Tibial artery (tissue), 4 donors: Measurements from ENCODE around the gene CTNNA3.

Experiments used
- DNase-seq, 2 donors: peaks; one replicate each; pipeline ENCODE4 v3.0.0-alpha.2; 2019
- H3K27ac ChIP-seq, 2 donors: fragments of 200-600 bp; sonication (generic) in 1 of 2; 1 replicate in 1 of 2; 2 replicates in 1 of 2; pipeline ENCODE4 v1.5.1; 2018 to 2019; ENCODE audit warnings: mild to moderate bottlenecking in 1 of 2
- H3K27me3 ChIP-seq, 2 donors: fragments of 200-600 bp; sonication (generic) in 1 of 2; one replicate each; pipeline versions ENCODE4 v1.5.1 to v1.6.0; 2016 to 2019
- H3K36me3 ChIP-seq, 3 donors: fragments of 200-600 bp; sonication (generic) in 2 of 3; one replicate each; pipeline ENCODE4 v1.5.1; 2016 to 2019; ENCODE audit warnings: mild to moderate bottlenecking in 2 of 3
- H3K4me1 ChIP-seq, 4 donors: fragments of 200-600 bp; sonication (generic) in 2 of 4; 1 replicate in 3 of 4; 2 replicates in 1 of 4; pipeline ENCODE4 v1.5.1; 2016 to 2019
- H3K4me3 ChIP-seq, 2 donors: fragments of 200-600 bp; sonication (generic) in 1 of 2; 1 replicate in 1 of 2; 2 replicates in 1 of 2; pipeline ENCODE4 v1.5.1; 2018 to 2019; ENCODE audit warnings: mild to moderate bottlenecking in 2 of 2
- H3K9me3 ChIP-seq, 3 donors: fragments of 200-600 bp; sonication (generic) in 1 of 3; one replicate each; pipeline ENCODE4 v1.5.1; 2016 to 2019
- CTCF ChIP-seq, 2 experiments: fragments of 200-600 bp in 1 of 2; fragments of 450-650 bp in 1 of 2; IDR thresholded peaks; one replicate each; pipeline ENCODE4 v1.5.1; 2017 to 2019; ENCODE audit warnings: antibody characterized with exemption in 2 of 2, mild to moderate bottlenecking in 1 of 2, moderate library complexity in 1 of 2
- intact Hi-C: fragments of 100-400 bp; cut with DNase I; formaldehyde crosslinking; loops from one replicate; pipeline ENCODE4 v1.15.0; 2023; ENCODE audit warnings: low total_unique reads

Gene CTNNA3

GRCh38 chr10:66521506-66521905 is 1174.5 kb downstream of the CTNNA3 start:
- intact Hi-C loops = no loop called here
- Histone ChIP-seq H3K4me3 (no peak overlapping the region), H3K27ac (no peak overlapping the region), H3K27me3 (no peaks in the 10 kb centered on the region), H3K9me3 (no peaks in the 10 kb centered on the region), H3K36me3 (no peaks in the 10 kb centered on the region), H3K4me1 (no peaks in the 10 kb centered on the region)
- no peak for TF ChIP-seq CTCF (IDR thresholded peaks at IDR 0.05)
- DNase-seq = no peak

GRCh38 chr10:66519616-66520015 is 1176.4 kb downstream of the CTNNA3 start:
- no peaks in the 10 kb centered on the region for H3K4me1 ChIP-seq
- H3K36me3 ChIP-seq = no peaks in the 10 kb centered on the region
- no peak overlapping the region for H3K4me3 ChIP-seq
- TF ChIP-seq CTCF (IDR thresholded peaks at IDR 0.05) = no peak
- H3K27me3 ChIP-seq = no peaks in the 10 kb centered on the region
- intact Hi-C loops = no loop called here
- H3K27ac ChIP-seq = no peak overlapping the region
- H3K9me3 ChIP-seq = no peaks in the 10 kb centered on the region
- DNase-seq = no peak

- Histone ChIP-seq H3K9me3 (no peaks in the 10 kb centered on the region), H3K27ac (no peak overlapping the region), H3K4me3 (no peak overlapping the region), H3K36me3 (no peaks in the 10 kb centered on the region), H3K27me3 (no peaks in the 10 kb centered on the region), H3K4me1 (no peaks in the 10 kb centered on the region)
- TF ChIP-seq CTCF (IDR thresholded peaks at IDR 0.05) = no peak
- intact Hi-C loops = no loop called here
- no peak for DNase-seq
These were observed 1181.3 kb downstream of the CTNNA3 start for GRCh38 chr10:66514666-66515065.

GRCh38 chr10:66513504-66513903 is 1182.5 kb downstream of the CTNNA3 start:
- intact Hi-C loops = no loop called here
- Histone ChIP-seq H3K4me1 (no peaks in the 10 kb centered on the region), H3K27ac (no peak overlapping the region), H3K9me3 (no peaks in the 10 kb centered on the region), H3K4me3 (no peak overlapping the region), H3K27me3 (no peaks in the 10 kb centered on the region), H3K36me3 (no peaks in the 10 kb centered on the region)
- no peak for DNase-seq
- TF ChIP-seq CTCF (IDR thresholded peaks at IDR 0.05) = no peak

- H3K4me3 ChIP-seq = no peak overlapping the region
- H3K9me3 ChIP-seq = no peaks in the 10 kb centered on the region
- H3K27me3 ChIP-seq = no peaks in the 10 kb centered on the region
- no peak for DNase-seq
- no peak overlapping the region for H3K27ac ChIP-seq
- TF ChIP-seq CTCF (IDR thresholded peaks at IDR 0.05) = no peak
- no peaks in the 10 kb centered on the region for H3K4me1 ChIP-seq
- H3K36me3 ChIP-seq = no peaks in the 10 kb centered on the region
- intact Hi-C loops = no loop called here
These were observed 1190.9 kb downstream of the CTNNA3 start for GRCh38 chr10:66505003-66505657.

- Histone ChIP-seq H3K27ac (no peak overlapping the region), H3K4me1 (no peaks in the 10 kb centered on the region), H3K36me3 (no peaks in the 10 kb centered on the region), H3K9me3 (no peaks in the 10 kb centered on the region), H3K27me3 (no peaks in the 10 kb centered on the region), H3K4me3 (no peak overlapping the region)
- DNase-seq = no peak
- TF ChIP-seq CTCF (IDR thresholded peaks at IDR 0.05) = no peak
- intact Hi-C loops = no loop called here
These were observed 1194.6 kb downstream of the CTNNA3 start for GRCh38 chr10:66501356-66501755.
